NCI-H226 (cell line): ENCODE measurements around the gene LIPK.
"Not testable (repeated sequence)": the region's sequence is repeated elsewhere in the genome, so short reads cannot be mapped to it uniquely, and the experiment has no call there.

ENCODE experiments used
- DNase-seq: peaks from one replicate; pipeline ENCODE4 v3.0.0-alpha.2; 2015

LIPK gene

GRCh38 chr10:88705958-88706357, at the start of gene LIPK:
Gene LIPK, plus strand, starts transcription at chr10:88706249. Its CDS starts 18,295 bp downstream, at chr10:88724544.
- no peak for DNase-seq

DNA sequence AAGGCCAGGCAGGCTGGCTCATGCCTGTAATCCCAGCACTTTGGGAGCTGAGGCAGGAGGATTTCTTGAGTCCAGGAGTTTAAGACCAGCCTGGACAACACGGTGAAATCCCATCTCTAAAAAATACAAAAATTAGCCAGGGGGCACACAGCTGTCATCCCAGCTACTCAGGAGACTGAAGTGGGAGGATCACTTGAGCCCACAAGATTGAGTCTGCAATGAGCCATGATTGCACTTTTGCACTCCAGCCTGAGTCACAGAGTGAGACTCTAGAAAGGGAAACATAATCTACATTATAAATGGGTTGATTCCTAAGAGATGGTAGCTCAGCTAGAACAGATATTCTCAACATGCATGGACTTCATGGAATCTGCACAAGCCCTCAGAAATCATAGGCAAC, 48.1 kb upstream of the LIPK start:
- DNase-seq = peak; percentile 85

DNA sequence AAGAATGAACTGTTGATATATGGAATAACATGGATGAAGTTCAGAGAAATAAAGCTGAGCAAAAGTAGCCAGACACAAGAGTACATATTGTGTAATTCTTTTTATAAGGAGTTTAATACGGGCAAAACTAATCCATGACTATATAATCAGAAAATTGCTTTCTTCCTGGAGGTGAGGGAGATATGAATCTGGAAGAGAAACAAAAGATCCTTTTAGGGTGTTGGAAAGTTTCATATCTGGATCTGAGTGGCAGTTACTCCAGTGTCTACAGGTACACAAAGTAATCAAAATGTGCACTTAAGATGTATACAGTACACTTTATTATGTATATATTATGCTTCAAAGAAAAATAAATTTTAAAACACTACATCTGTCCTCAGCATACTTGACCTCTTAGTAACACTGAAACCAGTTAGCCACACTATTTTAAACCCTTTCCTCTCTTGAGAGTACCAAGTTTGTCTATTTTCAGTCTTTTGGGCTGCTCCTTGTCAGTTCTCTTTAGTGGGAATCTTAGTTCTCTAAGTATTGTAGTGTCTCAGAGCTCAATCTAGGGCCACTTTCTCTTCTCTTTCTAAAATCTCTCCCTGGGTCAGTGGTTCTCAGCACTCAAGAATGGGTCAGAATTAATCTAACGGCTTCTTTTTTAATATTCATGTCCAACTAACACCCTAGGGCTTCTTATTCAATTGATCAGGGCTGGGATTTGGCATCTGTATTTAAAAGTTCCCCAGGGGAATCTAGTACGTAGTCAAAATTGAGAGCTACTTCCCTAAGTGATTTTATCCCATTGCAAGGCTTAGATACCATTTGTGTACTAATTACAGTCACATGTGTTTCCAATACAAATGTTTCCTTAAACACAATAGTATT, 46.1 kb upstream of the LIPK start:
- DNase-seq = no peak

GRCh38 chr10:88660598-88660884, 45.5 kb upstream of the LIPK start:
- no peak for DNase-seq

DNA sequence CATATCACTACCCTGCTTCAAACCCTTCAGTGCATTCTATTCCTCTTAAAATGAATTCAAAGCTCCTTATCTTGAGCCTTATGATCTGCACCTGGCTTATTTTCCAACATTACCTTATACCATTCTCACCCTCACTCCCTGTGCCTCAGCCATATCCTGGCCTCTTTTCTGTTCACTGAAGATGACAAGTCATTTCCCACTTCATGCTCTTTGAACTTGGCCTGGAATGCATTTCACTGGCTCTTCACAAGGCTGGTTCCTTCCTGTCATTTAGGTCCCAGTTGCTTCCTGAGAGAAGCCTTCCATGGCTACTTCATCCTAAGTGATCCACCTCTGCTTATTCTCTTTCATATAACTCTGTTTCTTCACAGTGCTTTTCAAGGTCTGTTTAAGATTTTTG, 45.0 kb upstream of the LIPK start:
- DNase-seq = no peak

- DNase-seq = no peak
Observed at GRCh38 chr10:88661577-88661976, 44.5 kb upstream of the LIPK start.

GRCh38 chr10:88663153-88663552, 42.9 kb upstream of the LIPK start:
- not testable (repeated sequence) for DNase-seq

GRCh38 chr10:88664142-88664541, 41.9 kb upstream of the LIPK start, which contains the start of gene LIPF:
Gene LIPF, plus strand, starts transcription at chr10:88664442. Its CDS starts 2,856 bp downstream, at chr10:88667298.
- no peak for DNase-seq

GRCh38 chr10:88668465-88668864, 37.6 kb upstream of the LIPK start:
- no peak for DNase-seq

DNA sequence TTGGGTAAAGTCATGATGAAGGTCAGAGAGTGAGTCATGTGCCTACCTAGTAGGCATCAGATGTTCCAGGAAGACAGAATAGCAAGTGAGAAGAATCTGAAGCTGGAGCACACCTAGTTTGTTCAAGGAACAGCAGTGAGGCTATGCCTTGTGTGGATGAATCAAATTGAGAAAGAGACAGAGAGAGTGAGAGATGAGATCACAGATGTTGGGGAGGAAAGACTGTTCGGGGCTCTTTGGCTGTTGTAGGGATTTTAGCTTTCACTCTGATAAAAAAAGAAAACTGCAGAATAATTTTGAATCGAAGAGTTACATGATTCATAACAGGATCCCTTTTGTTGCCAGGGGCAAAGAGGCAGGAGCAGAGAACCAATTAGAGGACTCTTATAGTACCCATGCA, 35.6 kb upstream of the LIPK start:
- DNase-seq = no peak

GRCh38 chr10:88672041-88672440, 34.0 kb upstream of the LIPK start:
- no peak for DNase-seq

DNA sequence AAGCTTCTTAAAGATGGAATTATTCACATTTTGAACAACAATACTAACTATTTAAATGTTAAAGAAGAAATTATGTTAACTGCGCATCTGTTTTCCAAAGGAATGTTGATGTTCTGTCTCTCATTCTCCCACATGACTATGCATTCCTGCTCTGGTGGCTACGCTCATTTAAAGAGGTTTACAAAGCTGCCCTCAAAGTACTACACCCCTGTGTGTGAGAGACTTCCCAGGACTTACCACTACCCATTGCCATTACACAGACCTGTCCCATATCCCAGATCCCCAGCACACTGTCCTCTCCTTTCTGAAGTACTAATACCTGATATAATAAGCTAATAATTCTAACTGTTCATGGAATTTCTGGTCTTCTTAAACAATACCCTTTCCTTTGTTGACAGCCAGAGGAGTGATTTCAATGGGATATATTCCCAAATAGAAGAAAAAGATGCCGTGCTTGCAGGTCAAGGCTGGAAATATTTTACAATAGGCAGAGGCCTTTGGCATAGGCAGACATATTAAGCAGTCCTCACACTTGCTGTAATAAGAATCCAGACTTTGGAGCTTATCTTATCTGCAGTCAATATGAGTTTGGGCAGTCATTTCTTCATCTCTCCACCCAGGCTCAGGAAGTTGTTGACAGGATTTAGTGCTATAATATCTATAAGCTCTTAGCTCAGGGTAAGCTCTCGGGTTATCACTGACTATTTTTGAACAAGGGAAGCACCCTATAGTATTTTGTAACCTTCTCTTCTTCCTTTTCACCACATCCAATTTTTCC, 29.6 kb upstream of the LIPK start:
- DNase-seq = peak; percentile 68

- DNase-seq = no peak
Observed at GRCh38 chr10:88680958-88681357, 25.1 kb upstream of the LIPK start.

DNA sequence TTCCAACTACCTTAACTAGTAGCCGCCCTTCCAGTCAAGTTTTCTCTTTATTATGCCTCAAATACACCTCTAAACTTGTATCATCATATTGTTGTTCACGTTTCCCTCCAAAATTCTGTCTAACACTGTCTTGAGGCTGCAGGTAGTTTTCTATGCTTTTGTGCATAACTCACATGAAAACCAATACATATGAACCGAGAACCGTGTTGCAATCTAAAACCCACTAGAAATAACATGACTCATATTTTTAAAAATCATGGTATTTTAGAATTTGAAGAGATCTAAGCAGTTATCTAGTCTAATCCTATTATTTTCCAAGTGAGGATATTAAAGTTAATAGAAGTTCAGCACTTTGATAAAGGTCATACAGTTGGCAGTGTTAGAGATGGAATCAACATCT, 23.6 kb upstream of the LIPK start:
- DNase-seq = no peak

DNA sequence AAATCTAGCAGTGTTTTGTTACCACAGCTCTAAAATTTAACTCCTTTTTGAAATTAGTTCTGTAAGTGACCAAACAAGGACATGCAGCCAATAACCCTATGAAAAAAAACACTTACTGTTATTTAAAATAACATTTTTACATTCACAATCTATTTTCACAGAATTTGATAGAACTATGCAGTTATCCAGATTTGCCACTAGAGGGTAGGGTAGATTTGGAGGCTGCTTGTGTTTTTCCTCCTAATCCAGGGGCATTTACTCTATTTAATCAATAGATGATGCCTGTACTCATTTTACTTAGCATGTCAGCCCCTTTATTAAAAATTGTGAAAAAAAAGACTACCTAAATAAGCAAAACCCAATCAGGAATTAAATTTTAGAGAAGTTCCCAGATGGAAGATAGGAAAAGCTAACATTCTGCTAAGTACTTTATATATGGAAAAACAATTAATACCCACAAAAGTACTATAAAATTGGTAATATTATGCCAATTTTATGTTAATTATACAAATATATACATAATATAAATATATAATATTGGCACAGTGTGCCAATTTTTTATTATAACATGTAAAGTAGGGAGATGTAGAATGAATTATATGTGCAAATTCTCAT, 18.1 kb upstream of the LIPK start:
- no peak for DNase-seq

GRCh38 chr10:88689366-88689765, 16.7 kb upstream of the LIPK start:
- no peak for DNase-seq

- DNase-seq = no peak
Observed at GRCh38 chr10:88693392-88694020, 12.5 kb upstream of the LIPK start.

DNA sequence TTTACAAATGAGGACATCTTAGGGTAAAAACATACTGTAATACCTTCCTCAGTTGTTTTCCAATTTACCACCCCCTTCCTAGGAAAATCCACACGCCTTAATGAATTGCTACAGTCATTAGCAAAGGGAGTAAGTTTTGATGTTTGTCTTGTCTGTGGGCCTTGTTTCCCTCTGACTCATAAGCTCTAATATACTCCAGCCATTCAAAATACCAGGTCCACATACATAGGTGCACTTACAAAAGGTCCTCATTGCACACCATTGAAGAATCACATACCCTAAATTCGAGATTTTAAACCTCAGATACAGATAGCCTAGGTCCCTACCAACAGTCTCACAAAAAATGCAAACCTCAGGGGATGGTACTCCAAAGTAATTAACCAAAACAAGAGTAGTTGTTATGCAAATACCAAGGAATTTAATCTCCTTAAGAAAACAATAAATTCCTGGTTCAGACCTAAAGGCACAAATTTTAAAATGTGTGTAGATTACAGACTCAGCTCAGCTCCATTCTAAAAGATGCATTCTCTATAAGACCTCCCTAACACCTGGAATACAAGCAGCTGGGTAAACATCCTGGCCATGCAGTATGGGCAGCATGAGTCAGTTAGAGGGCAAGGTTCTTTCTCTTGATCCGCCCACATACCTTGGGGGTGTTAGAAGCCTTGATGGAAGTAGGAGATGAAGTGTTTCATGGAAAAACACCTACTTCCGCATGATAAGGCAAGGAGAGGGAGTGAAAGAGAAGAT, 3.0 kb upstream of the LIPK start:
- DNase-seq = peak; percentile 93

- peak; percentile 71 for DNase-seq
Observed at GRCh38 chr10:88707429-88708155, 1.5 kb downstream of the LIPK start.

DNA sequence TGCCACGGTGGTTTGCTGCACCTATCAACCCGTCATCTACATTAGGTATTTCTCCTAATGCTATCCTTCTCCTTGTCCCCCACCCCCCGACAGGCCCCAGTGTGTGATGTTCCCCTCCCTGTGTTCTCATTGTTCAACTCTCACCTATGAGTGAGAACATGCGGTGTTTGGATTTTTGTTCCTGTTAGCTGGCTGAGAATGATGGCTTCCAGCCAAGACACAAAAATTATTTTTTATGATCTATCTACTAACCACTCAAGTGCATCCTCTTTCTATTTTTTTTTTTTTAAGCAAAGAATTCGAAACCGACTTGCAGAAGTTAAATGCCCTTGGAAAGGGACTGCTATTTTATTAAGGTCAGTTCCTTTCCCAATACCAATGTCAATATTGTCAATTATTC, 3.3 kb downstream of the LIPK start:
- not testable (repeated sequence) for DNase-seq

DNA sequence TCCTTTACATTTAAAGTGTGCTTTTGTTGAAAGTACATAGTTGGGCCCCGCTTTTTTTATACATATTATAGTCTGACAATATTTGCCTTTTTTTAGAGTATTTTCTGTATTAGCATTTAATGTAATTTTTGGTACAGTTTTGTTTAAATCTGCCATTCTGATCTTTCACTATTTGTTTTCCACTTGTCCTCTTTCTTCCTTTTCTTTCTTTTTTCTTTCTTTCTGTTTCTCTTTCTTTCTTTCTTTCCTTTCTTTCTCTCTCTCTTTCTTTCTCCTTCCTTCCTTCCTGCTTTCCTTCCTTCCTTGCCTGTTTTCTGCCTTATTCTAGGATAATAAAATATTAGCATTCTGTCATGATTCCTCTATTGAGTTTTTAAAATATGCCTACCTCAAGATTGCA, 9.5 kb downstream of the LIPK start:
- DNase-seq = no peak

- DNase-seq = no peak
Observed at GRCh38 chr10:88721392-88721791, 15.3 kb downstream of the LIPK start.
